WTC11 (cell line): Measurements from ENCODE around the gene CTIF. TPM values are rescaled to one million over a fixed set of nuclear protein-coding genes. Genes with fewer than 3 reads are reported as not detected.

Experiments used
- ATAC-seq: fragments of 200-7000 bp; cut with Tn5 transposase; 2 replicates; pipeline ENCODE4 v1.10.0; 2021; ENCODE audit warnings: mild to moderate bottlenecking, moderate library complexity
- CTCF ChIA-PET: fragments of 300-600 bp; sonication (Branson Sonifier 250); formaldehyde crosslinking; loops from one replicate; lab custom pipeline; 2021; ENCODE audit warnings: antibody characterized with exemption; lab: Charles Lee
- POLR2A ChIA-PET: fragments of 350-600 bp; sonication (Branson Sonifier 250); formaldehyde crosslinking; loops from one replicate; lab custom pipeline; 2021; ENCODE audit warnings: antibody characterized with exemption; lab: Charles Lee
- DNase-seq: peaks from one replicate; pipeline ENCODE4 v3.0.0; 2021; ENCODE audit warnings: low spot score
- H3K27ac Mint-ChIP-seq: 2 replicates; pipeline ENCODE4 v1.8.0; 2021; ENCODE audit warnings: mixed read lengths
- H3K27me3 Mint-ChIP-seq: 2 replicates; pipeline ENCODE4 v1.8.0; 2021; ENCODE audit warnings: low read depth, mild to moderate bottlenecking, moderate library complexity, mixed read lengths
- H3K36me3 Mint-ChIP-seq: 2 replicates; pipeline ENCODE4 v1.8.0; 2021; ENCODE audit warnings: mixed read lengths
- H3K4me1 Mint-ChIP-seq: 2 replicates; pipeline ENCODE4 v1.8.0; 2022; ENCODE audit warnings: mixed read lengths
- H3K4me3 Mint-ChIP-seq: 2 replicates; pipeline ENCODE4 v1.8.0; 2021; ENCODE audit warnings: mild to moderate bottlenecking, moderate library complexity, mixed read lengths
- H3K9me3 Mint-ChIP-seq: 2 replicates; pipeline ENCODE4 v1.8.0; 2021; ENCODE audit warnings: mixed read lengths
- CREB1 ChIP-seq: sonication (generic); formaldehyde crosslinking; IDR thresholded peaks from 2 replicates; pipeline ENCODE4 v1.8.0; 2023; ENCODE audit warnings: mild to moderate bottlenecking, missing genetic modification reagents
- CTCF ChIP-seq: fragments of 200-600 bp; IDR thresholded peaks from 2 replicates; pipeline ENCODE4 v1.8.0; 2022; ENCODE audit warnings: antibody characterized with exemption
- EMX1 ChIP-seq: fragments of 250-450 bp; sonication (Bioruptor Pico); IDR thresholded peaks from 2 replicates; pipeline ENCODE4 v1.8.0; 2021; ENCODE audit warnings: mild to moderate bottlenecking
- FOXJ3 ChIP-seq: sonication (generic); formaldehyde crosslinking; IDR thresholded peaks from 2 replicates; pipeline ENCODE4 v1.9.0; 2021; ENCODE audit warnings: missing genetic modification reagents, mild to moderate bottlenecking, borderline replicate concordance
- FOXK1 ChIP-seq: sonication (generic); formaldehyde crosslinking; IDR thresholded peaks from 2 replicates; pipeline ENCODE4 v1.8.0; 2022; ENCODE audit warnings: mild to moderate bottlenecking, moderate library complexity, missing genetic modification reagents
- FOXP1 ChIP-seq: sonication (generic); formaldehyde crosslinking; IDR thresholded peaks from 2 replicates; pipeline ENCODE4 v1.8.0; 2022; ENCODE audit warnings: missing genetic modification reagents, mild to moderate bottlenecking, moderate library complexity, borderline replicate concordance
- RELA ChIP-seq: sonication (generic); formaldehyde crosslinking; IDR thresholded peaks from 2 replicates; pipeline ENCODE4 v1.8.1; 2022; ENCODE audit warnings: missing genetic modification reagents, mild to moderate bottlenecking, borderline replicate concordance
- SMAD3 ChIP-seq: sonication (generic); formaldehyde crosslinking; IDR thresholded peaks from 2 replicates; pipeline ENCODE4 v1.8.0; 2022; ENCODE audit warnings: missing genetic modification reagents, mild to moderate bottlenecking, borderline replicate concordance
- TCF7 ChIP-seq: sonication (generic); formaldehyde crosslinking; IDR thresholded peaks from 2 replicates; pipeline ENCODE4 v1.8.0; 2022; ENCODE audit warnings: mild to moderate bottlenecking, low read depth, missing genetic modification reagents, moderate library complexity
- ZNF121 ChIP-seq: sonication (generic); formaldehyde crosslinking; IDR thresholded peaks from 2 replicates; pipeline ENCODE4 v1.8.0; 2023; ENCODE audit warnings: missing genetic modification reagents
- ZNF138 ChIP-seq: sonication (generic); formaldehyde crosslinking; conservative IDR thresholded peaks from 2 replicates; pipeline ENCODE4 v1.8.1; 2022; ENCODE audit warnings: mild to moderate bottlenecking, moderate library complexity, missing genetic modification reagents
- ZNF263 ChIP-seq: sonication (generic); formaldehyde crosslinking; IDR thresholded peaks from 2 replicates; pipeline ENCODE4 v1.8.1; 2022; ENCODE audit warnings: low read depth, mild to moderate bottlenecking, moderate library complexity, missing genetic modification reagents
- ZNF317 ChIP-seq: sonication (generic); formaldehyde crosslinking; IDR thresholded peaks from 2 replicates; pipeline ENCODE4 v1.8.1; 2023; ENCODE audit warnings: low read depth, mild to moderate bottlenecking, moderate library complexity, missing genetic modification reagents, borderline replicate concordance
- ZNF416 ChIP-seq: fragments of 250-450 bp; sonication (Bioruptor Pico); IDR thresholded peaks from 2 replicates; pipeline ENCODE4 v1.9.0; 2021; ENCODE audit warnings: mild to moderate bottlenecking, inconsistent platforms
- ZNF425 ChIP-seq: fragments of 250-450 bp; sonication (Bioruptor Pico); conservative IDR thresholded peaks from 2 replicates; pipeline ENCODE4 v1.9.0; 2021; ENCODE audit warnings: mild to moderate bottlenecking
- total RNA-seq: library from RNA; stranded (reverse); gene quantifications from 3 replicates; pipeline ENCODE4 v1.2.3, GENCODE V29; 2021
- TF ChIP-seq, protein P1 (sequence below): sonication (generic); formaldehyde crosslinking; IDR thresholded peaks from 2 replicates; pipeline ENCODE4 v1.8.1; 2023; ENCODE audit warnings: mild to moderate bottlenecking, missing genetic modification reagents
- TF ChIP-seq, protein P2 (sequence below): sonication (generic); formaldehyde crosslinking; IDR thresholded peaks from 2 replicates; pipeline ENCODE4 v1.8.1; 2022; ENCODE audit warnings: low read depth, missing genetic modification reagents, borderline replicate concordance
- TF ChIP-seq, protein P3 (sequence below): sonication (generic); formaldehyde crosslinking; IDR thresholded peaks from 2 replicates; pipeline ENCODE4 v1.8.1; 2022; ENCODE audit warnings: mild to moderate bottlenecking, missing genetic modification reagents, moderate library complexity, borderline replicate concordance
- TF ChIP-seq, protein P4 (sequence below): sonication (generic); formaldehyde crosslinking; conservative IDR thresholded peaks from 2 replicates; pipeline ENCODE4 v1.8.1; 2023; ENCODE audit warnings: mild to moderate bottlenecking, low read depth, missing genetic modification reagents, moderate library complexity
- TF ChIP-seq, protein P5 (sequence below): sonication (generic); formaldehyde crosslinking; IDR thresholded peaks from 2 replicates; pipeline ENCODE4 v1.8.0; 2022; ENCODE audit warnings: mild to moderate bottlenecking, missing genetic modification reagents
- TF ChIP-seq, protein P6 (sequence below): sonication (generic); formaldehyde crosslinking; IDR thresholded peaks from 2 replicates; pipeline ENCODE4 v1.8.0; 2022; ENCODE audit warnings: mild to moderate bottlenecking, missing genetic modification reagents

CTIF gene
- total RNA-seq, 1 experiment from 2014 or later, result 28.5 TPM

- TF ChIP-seq, protein P1, sequence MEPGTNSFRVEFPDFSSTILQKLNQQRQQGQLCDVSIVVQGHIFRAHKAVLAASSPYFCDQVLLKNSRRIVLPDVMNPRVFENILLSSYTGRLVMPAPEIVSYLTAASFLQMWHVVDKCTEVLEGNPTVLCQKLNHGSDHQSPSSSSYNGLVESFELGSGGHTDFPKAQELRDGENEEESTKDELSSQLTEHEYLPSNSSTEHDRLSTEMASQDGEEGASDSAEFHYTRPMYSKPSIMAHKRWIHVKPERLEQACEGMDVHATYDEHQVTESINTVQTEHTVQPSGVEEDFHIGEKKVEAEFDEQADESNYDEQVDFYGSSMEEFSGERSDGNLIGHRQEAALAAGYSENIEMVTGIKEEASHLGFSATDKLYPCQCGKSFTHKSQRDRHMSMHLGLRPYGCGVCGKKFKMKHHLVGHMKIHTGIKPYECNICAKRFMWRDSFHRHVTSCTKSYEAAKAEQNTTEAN (CRISPR knock-in tag), result no peak
- TF ChIP-seq, protein P2, sequence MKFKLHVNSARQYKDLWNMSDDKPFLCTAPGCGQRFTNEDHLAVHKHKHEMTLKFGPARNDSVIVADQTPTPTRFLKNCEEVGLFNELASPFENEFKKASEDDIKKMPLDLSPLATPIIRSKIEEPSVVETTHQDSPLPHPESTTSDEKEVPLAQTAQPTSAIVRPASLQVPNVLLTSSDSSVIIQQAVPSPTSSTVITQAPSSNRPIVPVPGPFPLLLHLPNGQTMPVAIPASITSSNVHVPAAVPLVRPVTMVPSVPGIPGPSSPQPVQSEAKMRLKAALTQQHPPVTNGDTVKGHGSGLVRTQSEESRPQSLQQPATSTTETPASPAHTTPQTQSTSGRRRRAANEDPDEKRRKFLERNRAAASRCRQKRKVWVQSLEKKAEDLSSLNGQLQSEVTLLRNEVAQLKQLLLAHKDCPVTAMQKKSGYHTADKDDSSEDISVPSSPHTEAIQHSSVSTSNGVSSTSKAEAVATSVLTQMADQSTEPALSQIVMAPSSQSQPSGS, result no peak
- TF ChIP-seq CREB1 (CRISPR knock-in tag) (no peak), ZNF138 (CRISPR knock-in tag) (no peak), RELA (no peak), FOXK1 (no peak), ZNF416 (CRISPR knock-in tag) (no peak), ZNF317 (CRISPR knock-in tag) (no peak), CTCF (no peak), ZNF425 (CRISPR knock-in tag) (no peak), FOXJ3 (CRISPR knock-in tag) (no peak), FOXP1 (CRISPR knock-in tag) (no peak)
- TF ChIP-seq, protein P3, sequence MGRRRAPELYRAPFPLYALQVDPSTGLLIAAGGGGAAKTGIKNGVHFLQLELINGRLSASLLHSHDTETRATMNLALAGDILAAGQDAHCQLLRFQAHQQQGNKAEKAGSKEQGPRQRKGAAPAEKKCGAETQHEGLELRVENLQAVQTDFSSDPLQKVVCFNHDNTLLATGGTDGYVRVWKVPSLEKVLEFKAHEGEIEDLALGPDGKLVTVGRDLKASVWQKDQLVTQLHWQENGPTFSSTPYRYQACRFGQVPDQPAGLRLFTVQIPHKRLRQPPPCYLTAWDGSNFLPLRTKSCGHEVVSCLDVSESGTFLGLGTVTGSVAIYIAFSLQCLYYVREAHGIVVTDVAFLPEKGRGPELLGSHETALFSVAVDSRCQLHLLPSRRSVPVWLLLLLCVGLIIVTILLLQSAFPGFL (CRISPR knock-in tag), result no peak
- CTCF ChIA-PET, result interaction anchor here (0.7 kb wide), 1 partner anchor 30 kb away, joined by 3 read pairs; no protein-coding TSS in a partner anchor
- ATAC-seq (no peak), DNase-seq (no peak)
- POLR2A ChIA-PET, result no interaction called here
- peaks cover 3% of the 10 kb centered on the region for H3K36me3 Mint-ChIP-seq
- no peak overlapping the region for H3K27ac Mint-ChIP-seq
- no peak overlapping the region for H3K4me3 Mint-ChIP-seq
- peaks cover 13% of the 10 kb centered on the region for H3K4me1 Mint-ChIP-seq
- H3K9me3 Mint-ChIP-seq, result peaks cover 9% of the 10 kb centered on the region
- no peaks in the 10 kb centered on the region for H3K27me3 Mint-ChIP-seq
Measured at GRCh38 chr18:48645427-48646002, 106.7 kb downstream of the CTIF start.

- DNase-seq, result no peak
- CTCF ChIA-PET, result no interaction called here
- Mint-ChIP-seq H3K4me3 (no peak overlapping the region), H3K4me1 (peaks cover 13% of the 10 kb centered on the region), H3K27ac (no peak overlapping the region), H3K36me3 (peaks cover 3% of the 10 kb centered on the region), H3K27me3 (no peaks in the 10 kb centered on the region), H3K9me3 (peaks cover 9% of the 10 kb centered on the region)
- ATAC-seq, result no peak
- POLR2A ChIA-PET, result no interaction called here
- TF ChIP-seq ZNF263 (CRISPR knock-in tag) (no peak), TCF7 (CRISPR knock-in tag) (no peak), ZNF416 (CRISPR knock-in tag) (no peak), ZNF138 (CRISPR knock-in tag) (no peak), EMX1 (no peak), ZNF121 (CRISPR knock-in tag) (no peak), SMAD3 (no peak)
- TF ChIP-seq, protein P4, sequence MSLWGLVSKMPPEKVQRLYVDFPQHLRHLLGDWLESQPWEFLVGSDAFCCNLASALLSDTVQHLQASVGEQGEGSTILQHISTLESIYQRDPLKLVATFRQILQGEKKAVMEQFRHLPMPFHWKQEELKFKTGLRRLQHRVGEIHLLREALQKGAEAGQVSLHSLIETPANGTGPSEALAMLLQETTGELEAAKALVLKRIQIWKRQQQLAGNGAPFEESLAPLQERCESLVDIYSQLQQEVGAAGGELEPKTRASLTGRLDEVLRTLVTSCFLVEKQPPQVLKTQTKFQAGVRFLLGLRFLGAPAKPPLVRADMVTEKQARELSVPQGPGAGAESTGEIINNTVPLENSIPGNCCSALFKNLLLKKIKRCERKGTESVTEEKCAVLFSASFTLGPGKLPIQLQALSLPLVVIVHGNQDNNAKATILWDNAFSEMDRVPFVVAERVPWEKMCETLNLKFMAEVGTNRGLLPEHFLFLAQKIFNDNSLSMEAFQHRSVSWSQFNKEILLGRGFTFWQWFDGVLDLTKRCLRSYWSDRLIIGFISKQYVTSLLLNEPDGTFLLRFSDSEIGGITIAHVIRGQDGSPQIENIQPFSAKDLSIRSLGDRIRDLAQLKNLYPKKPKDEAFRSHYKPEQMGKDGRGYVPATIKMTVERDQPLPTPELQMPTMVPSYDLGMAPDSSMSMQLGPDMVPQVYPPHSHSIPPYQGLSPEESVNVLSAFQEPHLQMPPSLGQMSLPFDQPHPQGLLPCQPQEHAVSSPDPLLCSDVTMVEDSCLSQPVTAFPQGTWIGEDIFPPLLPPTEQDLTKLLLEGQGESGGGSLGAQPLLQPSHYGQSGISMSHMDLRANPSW (CRISPR knock-in tag), result no peak
- TF ChIP-seq, protein P5, sequence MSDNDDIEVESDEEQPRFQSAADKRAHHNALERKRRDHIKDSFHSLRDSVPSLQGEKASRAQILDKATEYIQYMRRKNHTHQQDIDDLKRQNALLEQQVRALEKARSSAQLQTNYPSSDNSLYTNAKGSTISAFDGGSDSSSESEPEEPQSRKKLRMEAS, result no peak
- TF ChIP-seq, protein P6, sequence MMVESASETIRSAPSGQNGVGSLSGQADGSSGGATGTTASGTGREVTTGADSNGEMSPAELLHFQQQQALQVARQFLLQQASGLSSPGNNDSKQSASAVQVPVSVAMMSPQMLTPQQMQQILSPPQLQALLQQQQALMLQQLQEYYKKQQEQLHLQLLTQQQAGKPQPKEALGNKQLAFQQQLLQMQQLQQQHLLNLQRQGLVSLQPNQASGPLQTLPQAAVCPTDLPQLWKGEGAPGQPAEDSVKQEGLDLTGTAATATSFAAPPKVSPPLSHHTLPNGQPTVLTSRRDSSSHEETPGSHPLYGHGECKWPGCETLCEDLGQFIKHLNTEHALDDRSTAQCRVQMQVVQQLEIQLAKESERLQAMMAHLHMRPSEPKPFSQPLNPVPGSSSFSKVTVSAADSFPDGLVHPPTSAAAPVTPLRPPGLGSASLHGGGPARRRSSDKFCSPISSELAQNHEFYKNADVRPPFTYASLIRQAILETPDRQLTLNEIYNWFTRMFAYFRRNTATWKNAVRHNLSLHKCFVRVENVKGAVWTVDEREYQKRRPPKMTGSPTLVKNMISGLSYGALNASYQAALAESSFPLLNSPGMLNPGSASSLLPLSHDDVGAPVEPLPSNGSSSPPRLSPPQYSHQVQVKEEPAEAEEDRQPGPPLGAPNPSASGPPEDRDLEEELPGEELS, result no peak
Measured at GRCh38 chr18:48646976-48647375, 108.1 kb downstream of the CTIF start.
